KMS-11 (cell line): ENCODE measurements around the gene KLF16.

Source experiments
- H2AFZ ChIP-seq: fragments of 200-600 bp; sonication (generic); 2 replicates; pipeline ENCODE4 v1.6.1; 2016; ENCODE audit warnings: antibody characterized with exemption, mixed run types, low read depth
- H3K27ac ChIP-seq: fragments of 200-600 bp; sonication (generic); 2 replicates; pipeline ENCODE4 v1.6.1; 2016; ENCODE audit warnings: mild to moderate bottlenecking, mixed run types
- H3K27me3 ChIP-seq: fragments of 200-600 bp; sonication (generic); 2 replicates; pipeline ENCODE4 v1.6.1; 2017; ENCODE audit warnings: mild to moderate bottlenecking, low read depth, mixed run types, moderate library complexity; ENCODE audit not compliant: insufficient read depth
- H3K36me3 ChIP-seq: fragments of 200-600 bp; sonication (generic); 2 replicates; pipeline ENCODE4 v1.6.1; 2017; ENCODE audit warnings: mild to moderate bottlenecking, mixed run types; ENCODE audit not compliant: insufficient read depth
- H3K4me1 ChIP-seq: fragments of 200-600 bp; sonication (generic); 2 replicates; pipeline ENCODE4 v1.6.1; 2016; ENCODE audit warnings: mild to moderate bottlenecking, low read depth, mixed run types; ENCODE audit not compliant: poor library complexity, severe bottlenecking
- H3K4me2 ChIP-seq: fragments of 200-600 bp; sonication (generic); 2 replicates; pipeline ENCODE4 v1.7.0; 2016; ENCODE audit warnings: mild to moderate bottlenecking, mixed run types
- H3K4me3 ChIP-seq: fragments of 200-600 bp; sonication (generic); IDR thresholded peaks from 2 replicates; pipeline ENCODE4 v1.6.1; 2017; ENCODE audit warnings: low read depth, low read length, mixed read lengths; ENCODE audit not compliant: insufficient read depth
- H3K79me2 ChIP-seq: fragments of 200-600 bp; sonication (generic); 2 replicates; pipeline ENCODE4 v1.6.1; 2016; ENCODE audit warnings: low read depth, mixed run types; ENCODE audit not compliant: insufficient read depth
- H3K9ac ChIP-seq: fragments of 200-600 bp; sonication (generic); 2 replicates; pipeline ENCODE4 v1.6.1; 2016; ENCODE audit warnings: mild to moderate bottlenecking, mixed run types
- H4K20me1 ChIP-seq: fragments of 200-600 bp; sonication (generic); 2 replicates; pipeline ENCODE4 v1.6.1; 2016; ENCODE audit warnings: mild to moderate bottlenecking, mixed run types; ENCODE audit not compliant: insufficient read depth
- CTCF ChIP-seq: fragments of 200-600 bp; sonication (generic); conservative IDR thresholded peaks from 2 replicates; pipeline ENCODE4 v1.6.1; 2017; ENCODE audit warnings: low read depth, mild to moderate bottlenecking, antibody characterized with exemption, low read length, moderate library complexity, mixed read lengths

Gene KLF16

GRCh38 chr19:1814833-1815604 lies 48.4 kb downstream of the KLF16 start:
- Histone ChIP-seq H3K4me3 (no peak overlapping the region), H3K79me2 (no peaks in the 10 kb centered on the region), H3K9ac (no peak overlapping the region), H3K27ac (no peak overlapping the region), H3K27me3 (no peaks in the 10 kb centered on the region; the same call in 1 of the 2 replicates), H3K36me3 (no peaks in the 10 kb centered on the region), H2AFZ (no peak overlapping the region), H3K4me1 (peaks cover 7% of the 10 kb centered on the region), H4K20me1 (no peaks in the 10 kb centered on the region), H3K4me2 (no peak overlapping the region)
- no peak for TF ChIP-seq CTCF

- Histone ChIP-seq H2AFZ (no peak overlapping the region), H3K27ac (no peak overlapping the region), H3K4me2 (no peak overlapping the region), H3K79me2 (no peaks in the 10 kb centered on the region), H3K27me3 (peaks cover 4% of the 10 kb centered on the region; the same call in 1 of the 2 replicates), H3K36me3 (no peaks in the 10 kb centered on the region), H4K20me1 (no peaks in the 10 kb centered on the region), H3K4me3 (no peak overlapping the region), H3K9ac (no peak overlapping the region), H3K4me1 (peaks cover 7% of the 10 kb centered on the region)
- no peak for TF ChIP-seq CTCF
Measured at GRCh38 chr19:1814391-1814790, 49.0 kb downstream of the KLF16 start.

GRCh38 chr19:1813192-1814182 lies 49.9 kb downstream of the KLF16 start:
- Histone ChIP-seq H3K4me3 (no peak overlapping the region), H3K4me1 (peaks cover 7% of the 10 kb centered on the region), H4K20me1 (no peaks in the 10 kb centered on the region), H3K4me2 (peak overlapping the region; percentile 40; the same call in 1 of the 2 replicates), H3K9ac (no peak overlapping the region; the same call in 1 of the 2 replicates), H2AFZ (0 out of 2 replicates have a peak overlapping the region, but pooled peaks have one; percentile 79), H3K79me2 (no peaks in the 10 kb centered on the region), H3K27ac (no peak overlapping the region), H3K27me3 (peaks cover 11% of the 10 kb centered on the region; the same call in 1 of the 2 replicates), H3K36me3 (no peaks in the 10 kb centered on the region)
- TF ChIP-seq CTCF = peak; percentile 33; the same call in 1 of the 2 replicates

GRCh38 chr19:1812426-1813191 lies 50.8 kb downstream of the KLF16 start:
- Histone ChIP-seq H3K36me3 (no peaks in the 10 kb centered on the region), H3K4me3 (no peak overlapping the region), H3K9ac (no peak overlapping the region; the same call in 1 of the 2 replicates), H3K79me2 (no peaks in the 10 kb centered on the region), H4K20me1 (no peaks in the 10 kb centered on the region), H3K27ac (no peak overlapping the region), H2AFZ (peak overlapping the region; percentile 79), H3K27me3 (peaks cover 13% of the 10 kb centered on the region; the same call in 1 of the 2 replicates), H3K4me2 (peak overlapping the region; percentile 40; the same call in 1 of the 2 replicates), H3K4me1 (peaks cover 7% of the 10 kb centered on the region)
- peak; percentile 79 for TF ChIP-seq CTCF
